Activated naive CD4-positive, alpha-beta T cell treated with anti-CD3 and anti-CD28 coated beads, Interleukin-2, amount 10 ng/mL, durations not matched to agents 7 days and 5 days (primary cell): ENCODE results near the gene SLC41A1.

ENCODE experiments used
- CTCF ChIA-PET: fragments of 350-600 bp; sonication (Branson Sonifier 250); formaldehyde crosslinking; loops from one replicate; lab custom pipeline; 2021; ENCODE audit warnings: antibody characterized with exemption; lab: Charles Lee
- DNase-seq: peaks from one replicate; pipeline ENCODE4 v3.0.0-alpha.2; 2020
- H3K27ac Mint-ChIP-seq: one replicate; pipeline ENCODE4 v1.8.0; 2021; ENCODE audit warnings: mild to moderate bottlenecking, moderate library complexity, mixed read lengths
- H3K27me3 Mint-ChIP-seq: one replicate; pipeline ENCODE4 v1.8.0; 2021; ENCODE audit warnings: mild to moderate bottlenecking, mixed read lengths
- H3K36me3 Mint-ChIP-seq: one replicate; pipeline ENCODE4 v1.8.0; 2021; ENCODE audit warnings: mixed read lengths
- H3K4me1 Mint-ChIP-seq: one replicate; pipeline ENCODE4 v1.8.0; 2021; ENCODE audit warnings: mixed read lengths
- H3K4me3 Mint-ChIP-seq: one replicate; pipeline ENCODE4 v1.8.0; 2021; ENCODE audit warnings: mild to moderate bottlenecking, moderate library complexity, mixed read lengths
- H3K9me3 Mint-ChIP-seq: one replicate; pipeline ENCODE4 v1.8.0; 2021; ENCODE audit warnings: mixed read lengths

The SLC41A1 gene

DNA sequence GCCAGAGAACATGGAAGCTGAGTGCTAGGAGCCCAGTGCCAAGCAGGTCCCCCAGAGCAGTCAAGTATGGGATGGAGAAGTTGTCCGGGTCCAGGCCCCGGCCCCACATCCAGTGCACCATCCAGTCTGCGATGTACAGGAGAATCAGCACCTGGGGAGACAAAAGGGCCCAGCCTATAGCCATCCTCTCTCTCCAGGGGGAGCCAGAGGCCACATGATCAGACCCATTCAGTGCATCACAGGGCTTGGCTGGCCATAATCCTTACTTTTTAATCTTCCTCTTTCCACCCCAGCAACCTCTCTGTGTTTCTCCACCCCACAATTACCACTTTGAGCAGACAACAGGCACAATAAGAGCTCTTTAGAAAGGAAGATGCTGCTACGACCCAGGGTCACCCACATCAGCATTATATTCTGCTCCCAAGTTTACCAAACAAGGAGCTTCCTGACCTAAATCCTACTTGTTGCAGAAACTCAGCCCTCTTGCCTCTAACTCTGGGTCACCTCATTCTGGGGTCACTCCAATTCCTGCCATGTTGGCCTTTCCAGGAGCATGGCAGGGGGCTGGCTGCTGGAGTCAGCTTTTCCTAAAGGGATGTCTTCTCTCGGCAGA lies 21.3 kb downstream of the SLC41A1 start:
- CTCF ChIA-PET: interaction anchor here (0.6 to 11.3 kb wide), 27 partner anchors 9 to 316 kb away, joined by 3 to 186 read pairs (median 5); no protein-coding TSS in a partner anchor
- H3K27ac Mint-ChIP-seq: no peak overlapping the region

DNA sequence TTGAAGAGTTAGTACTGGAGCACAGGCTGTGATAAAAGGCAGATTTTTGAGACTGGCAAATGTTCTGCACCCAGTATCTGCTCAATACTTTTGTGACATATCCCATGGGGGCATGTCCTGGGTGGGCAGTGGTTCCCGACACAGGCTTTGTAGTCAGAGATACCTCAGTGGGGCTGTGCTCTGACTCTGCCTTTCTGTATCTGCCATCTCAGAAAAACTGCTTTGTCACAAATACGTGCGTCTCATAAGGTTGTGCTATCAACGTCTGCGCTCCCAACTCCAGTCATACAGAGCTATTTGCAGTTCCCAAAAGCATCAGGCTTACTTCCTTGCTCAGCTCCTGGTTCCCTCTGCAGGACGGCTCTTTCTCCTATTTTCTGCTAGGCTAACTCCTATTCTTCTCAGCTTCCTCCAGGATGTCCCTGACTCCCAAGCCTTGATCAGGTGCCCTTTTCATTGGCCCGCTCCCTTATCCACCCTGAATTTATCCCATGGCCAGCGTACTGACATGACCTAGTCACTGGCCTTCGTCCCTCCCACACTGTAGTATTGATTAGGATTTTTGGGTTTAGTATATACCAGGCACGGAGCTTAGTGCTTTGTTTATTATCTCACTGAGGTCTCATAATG lies 25.6 kb downstream of the SLC41A1 start:
- Mint-ChIP-seq H3K4me1 (peaks cover 7% of the 10 kb centered on the region), H3K9me3 (no peaks in the 10 kb centered on the region), H3K4me3 (no peak overlapping the region), H3K36me3 (peaks cover 4% of the 10 kb centered on the region), H3K27me3 (no peaks in the 10 kb centered on the region), H3K27ac (no peak overlapping the region)
- DNase-seq: no peak
- CTCF ChIA-PET: interaction anchor here (0.6 to 11.3 kb wide), 4 partner anchors 76 to 191 kb away, joined by 3 to 186 read pairs (median 75); no protein-coding TSS in a partner anchor

More for the DNA sequence above, 21.3 kb downstream of the SLC41A1 start:
- Mint-ChIP-seq H3K4me3 (no peak overlapping the region), H3K4me1 (no peaks in the 10 kb centered on the region), H3K36me3 (peaks cover 4% of the 10 kb centered on the region), H3K27me3 (no peaks in the 10 kb centered on the region), H3K9me3 (no peaks in the 10 kb centered on the region)
- DNase-seq: peak; percentile 76

DNA sequence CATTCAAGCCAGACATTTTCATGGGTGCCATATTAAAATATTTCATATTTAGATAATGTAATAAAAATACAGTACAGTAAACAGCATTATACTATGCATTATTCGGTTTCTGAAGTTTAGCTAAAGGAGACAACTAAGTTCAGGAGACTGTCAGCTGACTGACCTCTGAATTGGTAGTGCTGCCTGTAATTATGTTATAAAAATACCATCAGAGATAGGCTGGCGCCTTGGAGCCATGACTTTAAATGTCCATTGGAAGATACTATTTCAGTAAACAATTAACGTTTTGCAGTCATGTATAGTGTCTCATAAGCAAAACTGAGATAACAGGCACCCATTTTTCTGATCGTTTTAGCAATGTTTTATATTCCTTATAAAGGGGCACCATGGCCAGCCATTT lies 26.4 kb downstream of the SLC41A1 start:
- H3K36me3 Mint-ChIP-seq: peaks cover 4% of the 10 kb centered on the region
- H3K9me3 Mint-ChIP-seq: no peaks in the 10 kb centered on the region
- H3K4me3 Mint-ChIP-seq: no peak overlapping the region
- no peak for DNase-seq
- H3K27ac Mint-ChIP-seq: no peak overlapping the region
- no peaks in the 10 kb centered on the region for H3K27me3 Mint-ChIP-seq
- H3K4me1 Mint-ChIP-seq: peaks cover 11% of the 10 kb centered on the region
- CTCF ChIA-PET: interaction anchor here (0.8 to 8.5 kb wide), 2 partner anchors 128 to 191 kb away, joined by 3 to 145 read pairs; no protein-coding TSS in a partner anchor

DNA sequence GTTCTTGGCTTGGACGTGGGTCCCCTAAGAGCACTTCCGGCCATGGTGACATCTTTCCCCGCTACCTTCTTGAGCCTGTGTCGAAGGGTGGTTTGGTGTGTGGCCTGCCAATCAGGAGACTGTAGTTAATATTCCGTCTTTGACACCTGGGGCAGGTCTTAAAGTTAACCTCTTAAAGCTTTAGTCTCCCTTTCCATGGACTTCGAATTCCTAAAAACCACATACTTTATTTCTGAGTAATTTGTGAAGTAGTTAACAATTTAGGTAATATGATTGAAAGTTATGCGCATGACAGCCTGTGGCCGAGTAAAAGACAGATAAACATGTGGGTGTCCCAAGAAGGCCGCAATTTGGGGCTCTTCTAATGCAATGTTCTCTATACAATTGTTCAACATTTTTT lies 27.6 kb downstream of the SLC41A1 start:
- Mint-ChIP-seq H3K36me3 (peaks cover 1% of the 10 kb centered on the region), H3K27me3 (peaks cover 2% of the 10 kb centered on the region), H3K4me1 (peaks cover 16% of the 10 kb centered on the region), H3K27ac (no peak overlapping the region), H3K4me3 (no peak overlapping the region), H3K9me3 (no peaks in the 10 kb centered on the region)
- CTCF ChIA-PET: interaction anchor here (1.8 to 8.5 kb wide), 3 partner anchors 75 to 192 kb away, joined by 4 to 145 read pairs (median 38); no protein-coding TSS in a partner anchor
- no peak for DNase-seq

DNA sequence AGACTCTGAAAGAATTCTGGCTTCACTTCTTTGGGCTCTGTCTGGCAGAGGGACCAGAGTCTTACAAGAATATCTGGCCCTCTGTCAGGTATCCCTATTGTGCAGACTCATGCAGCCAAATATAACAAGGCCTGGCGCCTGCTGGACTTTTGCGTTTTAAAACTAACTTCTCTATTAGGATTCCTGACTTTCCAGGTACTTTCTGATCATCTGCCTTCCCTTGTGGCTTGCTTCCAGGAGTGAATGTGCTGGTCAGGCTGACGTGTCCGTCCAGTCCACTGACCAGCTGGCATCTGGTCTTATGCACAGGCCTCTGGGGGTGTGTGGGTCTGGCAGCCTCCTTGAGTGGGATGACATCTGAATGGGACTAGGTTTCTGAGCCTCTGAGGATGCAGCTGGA lies 29.1 kb downstream of the SLC41A1 start:
- H3K4me1 Mint-ChIP-seq: peaks cover 16% of the 10 kb centered on the region
- no peak overlapping the region for H3K4me3 Mint-ChIP-seq
- no peaks in the 10 kb centered on the region for H3K36me3 Mint-ChIP-seq
- no peak for DNase-seq
- H3K27me3 Mint-ChIP-seq: peaks cover 4% of the 10 kb centered on the region
- H3K27ac Mint-ChIP-seq: no peak overlapping the region
- CTCF ChIA-PET: interaction anchor here (1.8 to 8.5 kb wide), 4 partner anchors 73 to 193 kb away, joined by 4 to 145 read pairs (median 24); no protein-coding TSS in a partner anchor
- no peaks in the 10 kb centered on the region for H3K9me3 Mint-ChIP-seq

DNA sequence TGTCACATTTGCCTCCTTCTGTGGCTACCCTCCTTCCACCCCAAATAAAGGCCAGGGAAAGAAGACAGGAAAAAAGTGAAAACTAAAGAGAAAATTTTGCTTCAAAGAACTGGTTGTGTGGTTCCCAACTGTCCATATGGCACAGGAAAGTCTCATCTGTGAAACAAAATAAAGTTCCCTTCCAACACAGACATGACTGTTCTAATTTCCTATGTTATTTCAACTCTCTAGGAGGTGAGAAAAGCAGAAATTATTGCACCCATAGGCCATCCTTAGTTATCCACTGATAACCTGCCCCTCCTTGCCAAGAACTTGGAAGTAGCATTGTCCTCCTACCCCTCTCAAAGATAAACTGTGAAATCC lies 29.6 kb downstream of the SLC41A1 start:
- Mint-ChIP-seq H3K4me3 (no peak overlapping the region), H3K27ac (no peak overlapping the region), H3K4me1 (peaks cover 16% of the 10 kb centered on the region), H3K27me3 (peaks cover 4% of the 10 kb centered on the region), H3K9me3 (no peaks in the 10 kb centered on the region), H3K36me3 (no peaks in the 10 kb centered on the region)
- CTCF ChIA-PET: interaction anchor here (1.1 to 8.5 kb wide), 6 partner anchors 11 to 194 kb away, joined by 4 to 145 read pairs (median 11); no protein-coding TSS in a partner anchor
- DNase-seq: no peak

DNA sequence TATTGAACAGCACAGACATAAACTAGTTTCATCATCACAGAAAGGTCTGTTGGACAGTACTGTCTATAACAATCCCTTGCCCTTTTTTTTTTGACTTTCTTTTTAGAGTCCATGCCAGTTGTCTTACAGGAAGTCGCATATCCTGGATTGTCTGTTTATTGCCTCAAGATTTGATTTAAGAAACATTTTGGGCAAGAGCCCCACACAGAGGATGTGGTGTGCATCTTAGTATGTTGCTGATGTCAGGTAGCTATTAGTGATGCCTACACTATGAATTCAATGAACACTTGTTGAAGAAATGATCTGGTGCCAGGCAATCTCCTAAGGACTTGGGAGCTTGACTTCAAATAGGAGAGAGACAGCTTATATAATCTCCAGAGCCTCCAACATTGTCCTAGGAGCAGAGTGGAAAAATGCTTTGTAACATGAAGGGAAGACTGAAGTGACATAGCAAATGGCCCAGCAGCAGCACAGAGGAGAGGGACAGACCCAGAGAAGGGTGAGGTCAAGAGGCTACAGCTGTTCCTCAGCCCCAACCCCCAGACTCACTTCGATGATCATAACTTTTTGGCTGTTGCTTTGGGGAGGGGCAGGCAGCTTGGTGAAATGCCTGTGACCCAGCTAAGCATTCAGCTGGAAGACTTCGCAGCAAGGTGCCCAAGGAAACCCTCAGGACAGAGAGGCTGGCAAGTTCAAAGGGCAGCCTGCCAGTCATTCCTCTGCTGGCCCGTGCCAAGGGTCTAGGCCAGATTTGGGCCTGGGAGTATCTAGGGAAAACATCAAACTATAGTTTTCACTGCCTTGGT lies 30.2 kb downstream of the SLC41A1 start:
- Mint-ChIP-seq H3K36me3 (no peaks in the 10 kb centered on the region), H3K27me3 (peaks cover 4% of the 10 kb centered on the region), H3K4me3 (no peak overlapping the region), H3K9me3 (no peaks in the 10 kb centered on the region), H3K27ac (peak overlapping the region; percentile 60), H3K4me1 (peaks cover 18% of the 10 kb centered on the region)
- CTCF ChIA-PET: interaction anchor here (0.6 to 8.5 kb wide), 22 partner anchors 9 to 259 kb away, joined by 3 to 145 read pairs (median 4); no protein-coding TSS in a partner anchor
- peak; percentile 51 for DNase-seq

DNA sequence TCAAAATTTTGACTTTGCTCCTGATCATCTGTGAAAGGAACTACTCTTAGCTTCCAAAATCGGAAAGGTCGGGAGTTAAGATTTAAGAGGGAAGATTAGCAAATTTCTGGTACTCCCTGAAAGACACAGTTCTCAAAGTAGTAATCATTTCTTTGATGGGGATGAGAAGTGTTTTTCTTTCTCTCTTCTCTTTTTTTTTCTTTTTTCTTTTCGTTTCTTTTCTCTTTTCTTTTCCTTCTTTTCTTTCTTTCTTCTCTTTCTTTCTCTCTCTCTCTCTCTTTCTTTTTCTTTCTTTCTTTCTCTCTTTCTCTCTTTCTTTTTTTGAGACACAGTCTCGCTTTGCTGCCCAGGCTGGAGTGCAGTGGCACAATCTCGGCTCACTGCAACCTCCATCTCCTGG lies 32.7 kb downstream of the SLC41A1 start:
- Mint-ChIP-seq H3K36me3 (no peaks in the 10 kb centered on the region), H3K27ac (no peak overlapping the region), H3K4me1 (peaks cover 31% of the 10 kb centered on the region), H3K4me3 (no peak overlapping the region), H3K27me3 (peaks cover 4% of the 10 kb centered on the region), H3K9me3 (no peaks in the 10 kb centered on the region)
- DNase-seq: no peak
- CTCF ChIA-PET: interaction anchor here (1.1 kb wide), 1 partner anchor 122 kb away, joined by 4 read pairs; no protein-coding TSS in a partner anchor

DNA sequence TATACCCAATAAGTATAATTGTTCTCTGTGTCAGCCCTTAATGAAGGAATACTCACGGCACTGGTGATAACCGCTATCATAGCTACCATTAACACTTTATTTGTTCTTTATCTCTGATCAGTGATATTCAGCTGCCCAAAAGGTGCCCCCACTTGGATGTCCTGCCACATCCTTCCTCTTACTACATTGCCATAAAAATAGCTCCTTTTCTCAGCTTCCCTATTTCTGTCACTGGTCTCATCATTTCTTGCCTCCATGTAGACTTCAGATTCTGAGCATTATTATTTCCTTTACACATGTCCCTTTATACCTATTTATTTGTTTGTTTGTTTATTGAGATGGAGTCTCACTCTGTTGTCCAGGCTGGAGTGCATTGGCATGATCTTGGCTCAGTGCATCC lies 35.0 kb downstream of the SLC41A1 start:
- no peaks in the 10 kb centered on the region for H3K9me3 Mint-ChIP-seq
- H3K27ac Mint-ChIP-seq: no peak overlapping the region
- CTCF ChIA-PET: interaction anchor here (1.4 kb wide), 1 partner anchor 120 kb away, joined by 9 read pairs; no protein-coding TSS in a partner anchor

DNA sequence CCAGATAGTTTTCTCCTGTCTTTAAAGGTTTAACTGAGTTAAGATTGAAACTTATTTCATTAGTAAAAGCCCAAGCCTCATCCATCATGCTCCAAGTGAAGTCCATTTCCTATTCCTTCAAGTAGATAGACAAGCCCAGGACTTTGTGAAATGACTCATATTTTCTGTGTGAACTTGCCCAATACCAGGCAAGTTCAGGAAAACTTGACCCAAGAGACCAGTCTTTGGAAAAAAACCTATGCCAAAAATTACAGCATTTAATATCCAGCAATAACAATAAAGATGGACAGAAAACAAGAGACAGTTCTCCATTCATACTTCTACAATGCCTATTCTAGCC lies 37.3 kb downstream of the SLC41A1 start:
- no peak for DNase-seq
- CTCF ChIA-PET: interaction anchor here (1.1 to 7.5 kb wide), 2 partner anchors 30 to 117 kb away, joined by 3 to 39 read pairs; no protein-coding TSS in a partner anchor
- H3K9me3 Mint-ChIP-seq: no peaks in the 10 kb centered on the region
- peaks cover 24% of the 10 kb centered on the region for H3K36me3 Mint-ChIP-seq
- peaks cover 54% of the 10 kb centered on the region for H3K4me1 Mint-ChIP-seq
- H3K27ac Mint-ChIP-seq: peak overlapping the region; percentile 92
- peaks cover 4% of the 10 kb centered on the region for H3K27me3 Mint-ChIP-seq
- H3K4me3 Mint-ChIP-seq: peak overlapping the region; percentile 90

More for the DNA sequence above, 35.0 kb downstream of the SLC41A1 start:
- peaks cover 7% of the 10 kb centered on the region for H3K36me3 Mint-ChIP-seq
- peaks cover 46% of the 10 kb centered on the region for H3K4me1 Mint-ChIP-seq
- DNase-seq: no peak
- H3K4me3 Mint-ChIP-seq: no peak overlapping the region
- H3K27me3 Mint-ChIP-seq: peaks cover 4% of the 10 kb centered on the region

DNA sequence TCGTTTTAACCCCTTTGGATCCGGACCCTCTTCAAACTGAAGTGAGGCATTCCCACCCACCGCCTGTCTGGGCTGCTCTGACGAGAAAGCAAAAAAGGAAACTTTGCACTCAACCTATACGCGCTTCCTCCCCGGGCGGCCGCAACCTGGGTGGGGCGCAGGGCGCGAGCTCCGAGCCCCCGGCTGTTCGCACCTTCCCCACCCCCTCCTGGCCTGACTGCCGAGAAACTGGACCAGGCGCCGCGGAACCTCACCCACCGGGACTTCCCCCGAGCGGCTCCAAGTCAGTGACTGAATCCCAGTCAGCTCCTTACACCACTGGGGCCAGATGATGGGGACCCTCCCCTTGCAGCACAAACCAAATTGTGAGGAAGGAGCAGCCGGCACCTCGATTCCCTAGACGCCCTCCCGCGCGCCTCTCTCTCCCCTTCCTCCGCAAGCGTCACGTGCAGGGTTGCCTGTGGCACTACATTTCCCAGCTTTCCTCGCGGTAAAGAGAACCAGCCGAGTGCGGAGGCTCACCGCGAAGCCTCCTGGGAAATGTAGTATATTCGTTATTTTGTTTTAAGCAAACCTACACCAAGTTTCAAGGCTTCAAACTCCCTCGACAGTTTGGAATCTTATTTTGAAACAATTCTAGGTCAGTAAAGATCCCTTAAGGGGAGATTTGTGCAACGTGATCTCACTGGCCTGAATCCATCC lies 37.8 kb downstream of the SLC41A1 start, which contains the start of gene RAB29:
RAB29 (minus strand) TSS at position 468 of the 702 bp plus-strand sequence. CDS start 526 bp downstream, outside the sequence.
- DNase-seq: peak; percentile 94
- CTCF ChIA-PET: interaction anchor here (1.0 to 7.5 kb wide), 3 partner anchors 31 to 144 kb away, joined by 3 to 39 read pairs (median 3); no protein-coding TSS in a partner anchor
- Mint-ChIP-seq H3K27ac (peak within 1 kb of the TSS; percentile 92), H3K4me3 (peak within 1 kb of the TSS; percentile 90), H3K9me3 (no peaks in the 10 kb centered on the region), H3K4me1 (peaks cover 59% of the 10 kb centered on the region), H3K36me3 (peaks cover 29% of the 10 kb centered on the region), H3K27me3 (no peaks in the 10 kb centered on the region)

DNA sequence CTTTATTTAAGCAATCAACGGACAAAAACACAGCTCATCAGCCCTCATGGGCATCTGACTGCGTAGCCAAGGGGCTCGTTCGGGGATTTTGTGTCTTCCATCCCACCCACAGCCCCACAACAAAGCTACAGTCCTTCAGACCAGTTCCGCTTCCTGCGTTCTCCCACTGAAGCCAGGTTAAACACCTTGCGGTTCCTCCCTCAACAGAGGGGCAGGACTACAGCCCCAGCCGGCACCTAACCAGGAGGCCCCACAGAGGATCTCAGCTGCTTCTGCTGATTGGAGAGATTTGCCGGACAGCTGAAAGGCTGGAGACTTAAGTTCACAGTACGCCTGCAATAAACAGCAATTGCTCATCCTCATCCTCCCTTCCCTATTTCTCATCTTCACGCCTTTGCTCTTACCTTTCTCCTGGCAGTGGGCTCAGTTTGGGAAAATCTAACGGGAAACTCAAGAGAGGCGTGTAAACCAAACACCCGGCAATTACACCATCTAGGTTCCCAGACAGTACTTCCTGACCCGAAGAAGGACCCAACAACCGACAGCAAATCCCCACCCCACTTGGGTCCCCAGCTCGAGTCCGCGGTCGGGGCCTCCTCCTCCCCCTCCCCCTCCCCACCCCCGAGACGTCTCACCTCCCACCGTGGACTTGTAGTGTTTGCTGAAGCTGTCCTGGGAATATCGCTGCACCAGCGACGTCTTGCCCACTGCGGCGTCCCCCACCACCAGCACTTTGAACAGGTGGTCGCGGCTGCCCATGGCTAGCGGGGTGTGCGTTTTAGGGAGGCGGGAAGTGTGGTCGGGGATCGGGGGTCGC lies 38.6 kb downstream of the SLC41A1 start:
- no peaks in the 10 kb centered on the region for H3K27me3 Mint-ChIP-seq
- peak overlapping the region; percentile 90 for H3K4me3 Mint-ChIP-seq
- peaks cover 62% of the 10 kb centered on the region for H3K4me1 Mint-ChIP-seq
- peak overlapping the region; percentile 92 for H3K27ac Mint-ChIP-seq
- CTCF ChIA-PET: interaction anchor here (0.9 to 7.5 kb wide), 5 partner anchors 8 to 250 kb away, joined by 3 to 39 read pairs (median 4); no protein-coding TSS in a partner anchor
- H3K9me3 Mint-ChIP-seq: no peaks in the 10 kb centered on the region
- peaks cover 37% of the 10 kb centered on the region for H3K36me3 Mint-ChIP-seq
- peak; percentile 61 for DNase-seq
